NCI-H2227 (cell line): ENCODE data around the gene PAX1.

Source experiments
- DNase-seq: peaks from one replicate; lab custom pipeline; 2025; ENCODE audit not compliant: unreplicated experiment; lab: John Stamatoyannopoulos, UW

PAX1 gene

DNA sequence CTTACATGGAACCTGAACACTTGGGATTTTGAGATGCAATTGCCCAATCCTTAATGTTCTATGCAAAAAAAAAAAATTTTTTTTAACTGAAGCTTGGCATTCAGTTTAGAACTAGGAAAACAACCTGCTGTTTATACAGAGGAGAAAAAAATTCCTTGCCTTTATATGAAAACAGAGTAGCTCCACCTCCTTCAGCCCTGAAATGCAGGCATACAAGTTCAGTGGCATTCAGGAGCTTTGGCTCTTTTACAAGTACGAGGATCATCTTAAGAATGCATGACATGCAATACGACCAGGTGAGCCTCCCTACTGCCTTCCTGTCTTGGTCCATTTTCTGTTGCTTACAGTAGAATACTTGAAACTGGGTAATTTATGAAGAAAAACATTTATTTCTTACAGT is 20.4 kb downstream of the PAX1 start:
- no peak for DNase-seq

DNA sequence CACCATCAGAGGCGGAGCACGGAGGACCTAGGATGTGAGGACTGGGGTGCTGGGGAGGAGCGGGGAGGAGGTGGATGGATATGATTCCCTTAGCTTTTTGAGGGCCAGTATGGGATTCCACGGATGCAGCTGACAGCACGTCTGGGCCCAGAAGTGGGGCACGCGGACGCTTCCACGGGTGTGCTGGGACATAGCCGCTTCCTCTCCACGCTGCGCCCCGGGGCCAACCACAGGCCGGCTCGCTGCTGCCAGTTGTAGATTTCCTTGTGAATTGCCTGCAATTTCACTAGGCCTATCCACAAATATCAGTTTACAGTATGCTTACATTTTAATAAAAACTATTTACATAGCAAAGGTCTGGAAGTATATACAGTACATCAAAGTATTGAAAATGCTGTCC is 23.9 kb downstream of the PAX1 start:
- no peak for DNase-seq

DNA sequence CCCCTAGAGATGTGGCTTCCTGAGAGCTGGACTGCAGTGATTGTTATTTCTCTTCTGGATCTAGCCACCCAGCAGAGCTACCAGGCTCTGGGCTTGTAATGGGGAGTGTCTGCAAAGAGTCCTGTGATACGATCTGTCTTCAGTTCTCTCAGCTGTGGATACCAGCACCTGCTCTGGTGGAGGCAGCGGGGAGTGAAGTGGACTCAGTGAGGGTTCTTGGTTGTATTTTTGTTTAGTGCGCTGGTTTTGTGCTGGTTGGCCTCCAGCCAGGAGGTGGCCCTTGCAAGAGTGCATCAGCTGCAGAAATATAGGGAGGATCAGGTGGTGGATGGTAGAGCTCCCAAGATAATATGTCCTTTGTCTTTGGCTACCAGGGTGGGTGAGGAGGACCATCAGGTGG is 33.7 kb downstream of the PAX1 start:
- no peak for DNase-seq

GRCh38 chr20:21739682-21740081 is 34.2 kb downstream of the PAX1 start:
- DNase-seq: no peak

GRCh38 chr20:21741266-21741665 is 35.8 kb downstream of the PAX1 start:
- no peak for DNase-seq

DNA sequence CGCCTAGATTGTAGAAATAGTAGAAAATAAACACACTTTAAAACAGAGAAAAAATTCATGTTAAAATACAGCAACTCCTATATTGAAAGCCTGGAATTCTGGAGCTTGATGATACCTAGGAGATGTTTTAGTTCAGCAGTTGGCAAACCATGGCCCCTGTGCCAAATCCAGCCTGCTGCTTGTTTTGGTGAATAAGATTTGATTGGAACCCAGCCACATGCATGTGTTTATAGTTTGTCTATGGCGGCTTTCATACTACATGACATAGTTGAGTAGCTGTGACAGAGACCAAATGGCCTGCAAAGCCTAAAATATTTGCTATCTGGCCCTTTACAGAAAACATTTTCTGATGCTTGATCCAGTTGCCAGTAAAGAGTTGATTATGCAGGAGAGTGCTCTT is 57.2 kb downstream of the PAX1 start:
- no peak for DNase-seq

DNA sequence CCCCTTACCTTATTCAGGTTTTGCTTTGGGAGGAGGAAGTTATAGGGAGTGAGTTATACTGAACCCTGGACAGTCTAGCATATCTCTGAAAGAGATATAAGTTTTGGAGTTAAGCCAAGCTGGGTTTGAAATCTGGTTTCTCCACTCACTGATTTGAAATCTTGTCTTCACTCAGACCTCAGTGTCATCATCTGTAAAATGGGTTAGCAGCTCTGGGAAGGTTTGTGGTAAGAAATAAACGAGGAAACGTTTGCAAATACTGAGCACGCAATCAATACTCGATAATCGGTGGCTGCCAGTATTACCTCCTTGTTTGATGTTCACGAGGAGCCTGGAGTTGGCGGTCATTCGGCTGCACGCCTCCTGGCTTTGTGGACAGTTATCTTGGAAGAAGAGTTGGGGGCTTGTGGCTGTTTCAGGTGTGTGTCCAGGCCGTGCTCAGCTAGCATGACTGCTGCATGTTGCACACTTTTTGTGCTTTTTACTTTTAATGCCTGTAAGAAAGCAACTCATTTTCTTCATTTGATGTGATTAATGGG is 61.8 kb downstream of the PAX1 start:
- DNase-seq: no peak

DNA sequence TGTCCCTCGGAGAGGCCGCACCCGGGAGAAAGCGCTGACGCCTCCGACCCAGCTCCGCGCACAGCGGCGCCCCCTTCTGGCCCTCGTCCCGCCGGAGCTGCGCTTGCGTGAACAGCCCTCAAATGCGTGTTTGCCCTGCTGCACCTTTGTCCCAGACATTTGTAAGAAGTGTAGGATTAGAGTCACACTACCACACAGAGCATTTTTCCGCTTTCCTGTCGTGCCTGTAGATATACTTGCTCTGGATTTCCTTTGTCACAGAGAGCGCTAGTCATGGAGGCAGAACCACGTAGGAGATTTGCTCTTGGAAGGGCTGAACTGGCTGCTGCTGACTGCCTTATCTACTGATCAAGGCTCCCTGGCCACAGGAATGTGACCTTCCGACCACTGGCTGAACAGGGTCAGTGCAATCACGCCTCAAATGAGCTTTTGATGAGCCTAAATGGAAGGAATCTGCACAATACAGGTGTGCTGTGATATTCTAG is 62.3 kb downstream of the PAX1 start:
- DNase-seq: no peak
